Activated gamma-delta T cell treated with anti-CD3 and anti-CD28 coated beads, Interleukin-2, amount 50 U/mL, for 16 hours (primary cell): Measurements from ENCODE around the gene SYNGAP1.
A peak's percentile ranks its signal among the peaks of the same experiment; 100 is the strongest.
"Not testable (repeated sequence)": the region's sequence is repeated elsewhere in the genome, so short reads cannot be mapped to it uniquely, and the experiment has no call there.

Source experiments
- DNase-seq: peaks from one replicate; pipeline ENCODE4 v3.0.0-alpha.2; 2020; ENCODE audit warnings: low read depth

The SYNGAP1 gene

DNA sequence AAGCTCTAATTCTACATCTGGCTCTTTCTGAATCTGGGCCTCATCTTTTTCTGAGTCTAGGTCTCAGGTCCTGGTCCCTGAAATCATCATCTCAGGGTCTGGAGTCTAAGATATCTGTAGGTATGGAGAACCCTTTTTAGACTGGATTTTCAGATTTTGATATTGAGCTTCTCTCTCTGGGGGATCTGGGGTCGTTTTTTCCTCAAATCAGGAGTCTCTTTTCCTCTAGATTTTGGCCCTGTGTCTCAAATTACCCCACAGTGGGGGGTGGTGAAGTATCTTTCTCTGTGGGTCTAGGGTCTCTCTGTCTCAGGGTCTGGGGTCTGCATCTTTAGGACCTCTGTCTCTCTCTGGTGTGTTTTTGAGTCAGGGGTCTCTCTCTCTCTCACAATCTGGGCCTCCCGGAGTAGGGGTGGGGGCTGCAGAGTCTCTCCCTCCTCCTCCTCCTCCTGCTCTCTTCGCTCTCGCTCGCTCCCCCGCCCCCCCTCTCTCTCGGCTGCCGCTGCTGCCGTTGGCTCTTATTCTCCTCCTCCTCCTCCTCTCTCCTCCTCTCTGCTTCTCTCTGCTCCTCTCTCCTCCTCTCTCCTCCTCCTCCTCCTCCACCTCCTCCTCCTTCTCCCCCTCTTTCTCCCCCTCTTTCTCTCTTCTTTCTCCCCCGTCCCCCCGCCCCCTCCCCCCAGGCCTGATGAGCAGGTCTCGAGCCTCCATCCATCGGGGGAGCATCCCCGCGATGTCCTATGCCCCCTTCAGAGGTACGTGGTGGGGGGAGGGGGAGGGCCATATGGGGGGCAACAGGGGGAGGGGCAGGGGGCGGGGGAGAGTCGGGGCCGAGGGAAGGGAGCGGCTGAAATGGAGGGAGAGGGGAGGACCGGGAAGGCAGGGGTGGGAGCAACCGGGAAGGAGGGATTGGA lies at the start of gene SYNGAP1:
Gene SYNGAP1 (plus strand): TSS at position 486 of the 911 bp plus-strand sequence. CDS start 200 bp downstream, at position 686.
- no peak for DNase-seq

DNA sequence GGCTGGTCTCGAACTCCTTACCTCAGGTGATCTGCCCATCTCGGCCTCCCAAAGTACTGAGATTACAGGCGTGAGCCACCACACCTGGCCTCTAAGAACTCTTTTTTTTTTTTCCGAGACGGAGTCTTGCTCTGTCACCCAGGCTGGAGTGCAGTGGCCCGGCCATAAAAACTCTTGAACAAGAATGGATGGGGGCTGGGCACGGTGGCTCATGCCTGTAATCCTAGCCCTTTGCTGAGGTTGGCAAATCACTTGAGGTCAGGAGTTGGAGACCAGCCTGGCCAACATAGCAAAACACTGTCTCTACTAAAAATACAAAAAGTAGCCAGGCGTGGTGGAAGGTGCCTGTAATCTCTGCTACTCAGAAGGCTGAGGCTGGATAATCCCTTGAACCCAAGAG lies 48.0 kb upstream of the SYNGAP1 start:
- not testable (repeated sequence) for DNase-seq

DNA sequence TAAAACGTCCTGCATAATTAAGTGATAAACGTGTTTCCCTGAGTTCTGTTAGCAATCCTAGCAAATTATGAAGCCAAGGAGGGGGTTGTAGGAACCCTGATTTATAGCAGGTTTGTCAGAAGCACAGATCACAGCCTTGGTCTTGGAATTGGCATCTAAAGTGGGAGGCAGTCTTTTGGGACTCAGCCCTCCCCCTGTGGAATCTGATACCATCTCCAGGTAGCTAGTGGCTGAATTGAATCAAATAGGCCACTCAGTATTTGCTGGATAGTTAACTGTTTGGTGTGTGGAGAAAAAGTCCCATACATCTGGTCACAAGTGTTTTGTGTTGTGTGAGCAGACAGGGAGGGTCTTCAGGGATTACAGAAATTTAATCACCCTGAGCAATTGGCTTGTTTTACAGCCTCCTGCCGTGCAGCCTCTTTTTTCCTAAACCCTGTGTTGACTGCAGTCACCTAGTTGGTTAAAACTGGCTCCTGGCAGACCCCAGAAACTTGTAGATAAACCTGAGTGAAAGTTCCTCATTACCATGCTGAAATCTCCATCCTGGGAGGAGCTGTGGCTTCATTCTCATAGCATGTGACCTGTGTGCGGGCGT lies 47.2 kb upstream of the SYNGAP1 start:
- DNase-seq, result no peak

DNA sequence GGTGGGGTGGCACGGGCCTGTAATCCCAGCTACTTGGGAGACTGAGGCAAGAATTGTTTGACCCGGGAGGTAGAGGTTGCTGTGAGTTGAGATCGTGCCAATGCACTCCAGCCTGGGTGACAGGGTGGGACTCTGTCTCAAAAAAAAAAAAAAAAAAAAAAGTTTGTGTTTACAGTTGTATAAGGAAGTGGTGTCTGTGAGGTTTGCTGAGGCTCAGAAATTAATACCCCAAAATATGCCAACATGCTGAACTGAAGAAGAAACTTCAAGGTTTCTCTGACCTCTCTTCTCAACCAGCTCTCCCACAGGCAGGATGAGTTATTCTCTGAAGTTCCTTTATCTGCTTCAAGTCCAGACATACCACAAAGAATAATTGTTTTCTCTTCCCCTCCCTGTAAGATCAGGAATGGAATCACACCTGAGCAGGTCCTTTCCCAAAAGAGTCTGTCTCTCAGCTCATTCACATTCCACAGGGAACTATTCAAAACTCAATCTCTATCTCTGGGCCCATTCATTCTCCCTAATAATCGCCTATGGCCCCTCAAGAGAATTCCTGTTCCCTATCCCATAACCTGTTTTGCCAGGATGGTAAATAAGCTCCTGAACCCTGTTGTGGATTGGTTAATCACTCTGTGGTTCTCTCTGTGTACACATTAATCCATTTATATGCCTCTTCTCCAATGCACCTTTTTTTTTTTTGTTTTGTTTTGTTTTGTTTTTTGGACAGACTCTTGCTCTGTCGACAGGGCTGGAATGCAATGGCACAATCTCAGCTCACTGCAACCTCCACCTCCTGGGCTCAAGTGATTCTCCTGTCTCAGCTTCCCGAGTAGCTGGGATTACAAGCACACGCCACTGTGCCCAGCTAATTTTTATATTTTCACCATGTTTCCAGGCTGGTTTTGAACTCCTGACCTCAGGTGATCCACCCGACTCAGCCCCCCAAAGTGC lies 45.6 kb upstream of the SYNGAP1 start:
- DNase-seq, result no peak

DNA sequence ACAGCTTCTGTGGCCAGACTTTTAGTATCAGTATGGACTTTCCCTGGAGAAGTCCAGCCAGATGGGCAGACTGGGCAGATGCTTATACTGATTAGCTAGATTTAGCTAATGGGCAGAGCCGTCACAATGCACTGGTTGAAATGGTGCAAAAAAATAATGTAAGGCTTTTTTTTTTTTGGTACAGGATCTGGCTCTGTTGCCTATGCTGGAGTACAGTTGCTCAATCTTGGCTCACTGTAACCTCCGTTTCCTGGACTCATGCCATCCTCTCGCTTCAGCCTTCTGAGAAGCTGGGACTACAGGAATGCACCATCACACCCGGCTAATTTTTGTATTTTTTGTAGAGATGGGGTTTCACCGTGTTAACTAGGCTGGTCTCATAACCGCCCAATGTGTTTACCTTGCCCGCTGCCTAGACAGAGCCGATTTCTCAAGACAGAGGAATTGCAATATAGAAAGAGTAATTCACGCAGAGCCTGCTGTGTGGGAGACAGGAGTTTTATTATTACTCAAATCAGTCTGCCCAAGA lies 44.7 kb upstream of the SYNGAP1 start:
- DNase-seq, result no peak

DNA sequence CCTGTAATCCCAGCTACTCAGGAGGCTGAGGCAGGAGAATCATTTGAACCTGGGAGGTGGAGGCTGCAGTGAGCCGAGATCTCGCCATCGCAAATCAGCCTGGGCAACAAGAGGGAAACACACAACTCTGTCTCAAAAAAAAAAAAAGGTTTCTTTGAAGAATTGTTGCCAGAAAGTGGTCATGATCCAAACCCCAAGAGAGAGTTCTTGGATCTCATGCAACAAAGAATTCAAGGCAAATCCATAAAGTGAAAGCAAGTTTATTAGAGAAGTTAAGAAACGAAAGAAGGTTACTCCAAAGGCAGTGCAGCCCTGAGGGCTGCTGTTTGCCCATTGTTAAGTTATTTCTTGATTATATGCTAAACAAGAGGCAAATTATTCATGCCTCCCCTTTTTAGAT lies 42.7 kb upstream of the SYNGAP1 start:
- DNase-seq, result no peak

DNA sequence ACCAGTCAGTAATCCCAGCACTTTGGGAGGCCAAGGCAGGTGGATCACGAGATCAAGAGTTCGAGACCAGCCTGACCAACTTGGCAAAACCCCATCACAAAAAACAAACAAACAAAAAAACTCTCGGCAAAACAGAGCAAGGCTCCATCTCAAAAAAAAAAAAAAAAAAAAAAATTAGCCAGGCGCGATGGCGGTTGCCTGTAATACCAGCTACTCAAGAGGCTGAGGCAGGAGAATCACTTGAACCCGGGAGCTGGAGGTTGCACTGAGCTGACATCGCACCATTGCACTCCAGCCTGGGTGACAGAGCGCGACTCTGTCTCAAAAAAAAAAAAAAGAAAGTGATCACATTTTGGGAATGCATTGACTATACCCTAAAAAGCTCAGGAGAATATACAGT lies 40.7 kb upstream of the SYNGAP1 start:
- DNase-seq, result not testable (repeated sequence)

DNA sequence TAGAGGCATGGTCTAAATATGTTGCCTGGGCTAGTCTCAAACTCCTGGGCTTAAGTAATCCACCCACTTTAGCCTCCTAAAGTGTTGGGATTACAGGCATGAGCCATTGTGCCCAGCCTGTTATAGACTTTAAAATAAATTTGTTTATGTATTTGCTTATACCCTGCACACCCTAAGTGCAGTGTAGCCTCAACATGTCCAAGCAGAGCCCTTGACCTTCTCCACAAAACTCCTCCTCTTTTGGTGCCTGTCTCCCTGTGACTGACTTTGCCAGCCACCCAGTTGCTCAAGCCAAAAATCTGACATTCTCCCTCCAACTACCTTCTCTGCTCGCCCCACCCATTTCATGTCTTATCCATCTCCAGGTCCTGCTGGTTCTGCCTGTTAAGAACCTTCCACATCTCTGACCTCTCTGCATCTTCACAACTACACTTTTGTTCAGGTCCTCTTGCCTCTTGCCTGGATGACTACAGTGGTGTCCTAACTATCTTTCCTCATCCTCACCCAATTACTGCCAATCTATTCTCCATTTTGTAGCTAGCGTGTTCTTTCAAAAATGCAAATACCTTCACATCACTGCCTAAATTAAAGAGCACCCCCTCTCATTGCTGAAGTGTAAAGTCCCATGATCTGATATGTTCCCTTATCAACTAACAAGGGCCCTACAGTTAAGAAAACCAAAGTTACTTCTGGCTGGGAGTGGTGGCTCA lies 39.4 kb upstream of the SYNGAP1 start:
- no peak for DNase-seq

DNA sequence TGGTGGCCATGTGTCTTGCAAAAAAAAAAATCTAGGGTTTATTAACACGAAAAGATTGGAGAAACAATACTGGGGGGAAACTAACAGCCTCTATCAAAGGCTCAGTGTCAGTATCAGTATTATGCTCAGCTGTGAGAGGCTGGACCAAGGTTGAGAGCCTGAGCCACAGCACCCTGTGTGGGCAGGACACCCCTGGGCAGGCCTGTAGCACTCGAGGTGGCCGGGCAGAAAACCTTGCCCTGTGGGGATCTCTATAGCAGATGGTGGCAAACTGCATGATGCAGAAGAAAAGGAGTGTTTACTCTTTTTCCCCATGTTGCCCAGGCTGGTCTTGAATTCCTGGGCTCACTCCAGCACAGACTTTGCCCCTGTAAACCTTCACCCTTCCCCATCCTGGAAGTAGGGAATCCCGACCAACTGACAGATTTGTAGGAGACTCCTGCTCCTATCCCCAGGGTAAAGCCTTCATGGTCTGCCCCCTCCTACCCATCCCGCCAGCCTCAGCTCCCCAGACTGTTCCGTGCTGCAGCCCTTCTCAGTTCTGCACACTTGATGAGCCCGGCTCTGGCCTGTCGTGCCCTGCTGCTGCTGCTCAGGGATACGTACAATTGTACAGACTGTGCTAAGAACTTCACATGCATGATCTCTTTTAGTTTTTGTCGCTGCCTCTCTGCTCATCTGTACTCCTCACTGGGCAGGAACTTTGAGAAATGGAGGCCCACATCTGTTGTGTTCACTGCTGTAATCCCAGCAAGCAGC lies 36.3 kb upstream of the SYNGAP1 start:
- DNase-seq, result no peak

DNA sequence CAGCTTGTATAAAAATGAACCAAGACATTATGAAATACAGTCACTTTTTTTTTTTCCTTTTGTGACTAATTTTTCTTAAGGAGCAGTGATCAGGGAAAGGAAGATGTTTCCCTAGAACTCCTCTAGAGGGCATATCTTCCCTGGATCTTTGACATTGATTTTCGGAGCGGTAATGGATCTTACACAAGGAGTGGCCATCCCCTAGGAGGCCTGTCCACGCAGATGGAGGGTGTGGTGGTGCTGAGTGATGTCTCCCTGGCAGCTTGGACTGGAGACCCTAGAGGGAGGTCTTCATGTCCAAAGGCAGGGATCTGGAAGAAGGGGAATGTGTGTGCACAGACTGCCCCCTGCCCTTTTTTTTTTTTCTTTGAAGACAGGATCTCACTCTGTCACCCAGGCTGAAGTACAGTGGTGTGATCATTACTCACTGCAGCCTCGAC lies 35.3 kb upstream of the SYNGAP1 start:
- no peak for DNase-seq

DNA sequence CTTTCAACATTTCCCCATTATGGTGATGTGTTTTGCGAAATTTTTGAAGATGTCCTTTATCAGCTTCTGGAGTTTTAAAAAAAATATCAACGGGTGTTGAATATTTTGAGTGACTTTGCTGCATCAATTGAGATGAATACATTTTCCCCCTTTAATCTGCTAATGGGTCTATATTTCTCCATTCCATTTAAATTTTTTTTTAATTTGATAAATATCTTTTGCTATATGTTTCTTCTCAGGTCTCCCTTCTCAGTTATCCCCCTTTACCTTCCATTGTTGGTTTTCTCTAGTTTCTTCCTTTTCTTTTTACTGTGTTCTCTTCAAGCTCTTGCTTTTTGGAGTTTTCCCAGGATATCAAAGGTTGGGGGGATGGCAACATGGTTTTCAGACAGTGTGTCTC lies 29.7 kb upstream of the SYNGAP1 start:
- no peak for DNase-seq

DNA sequence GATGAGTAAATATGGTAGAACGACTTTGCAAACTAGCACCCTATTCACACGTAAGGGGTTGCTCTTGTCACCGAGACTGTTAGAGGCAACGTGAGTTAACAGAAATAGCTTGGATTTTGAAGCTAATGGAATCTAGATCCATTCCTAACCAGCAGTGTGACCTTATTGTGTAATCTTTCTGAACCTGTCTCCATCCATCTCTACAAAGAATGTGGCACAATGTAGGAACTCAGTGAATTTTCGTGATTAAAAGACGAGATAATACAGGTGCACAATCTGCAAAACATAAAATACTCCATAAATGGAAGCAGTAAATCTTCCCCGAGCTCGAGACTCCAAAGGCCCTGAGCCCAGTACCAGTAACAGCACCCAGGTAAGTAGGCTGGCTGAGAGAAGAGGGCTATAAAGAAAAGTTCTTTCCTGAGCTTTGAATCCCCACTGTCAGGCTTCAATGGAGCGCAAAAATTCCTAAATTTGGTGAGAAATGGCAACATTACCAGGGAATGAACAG lies 29.0 kb upstream of the SYNGAP1 start:
- DNase-seq, result no peak

DNA sequence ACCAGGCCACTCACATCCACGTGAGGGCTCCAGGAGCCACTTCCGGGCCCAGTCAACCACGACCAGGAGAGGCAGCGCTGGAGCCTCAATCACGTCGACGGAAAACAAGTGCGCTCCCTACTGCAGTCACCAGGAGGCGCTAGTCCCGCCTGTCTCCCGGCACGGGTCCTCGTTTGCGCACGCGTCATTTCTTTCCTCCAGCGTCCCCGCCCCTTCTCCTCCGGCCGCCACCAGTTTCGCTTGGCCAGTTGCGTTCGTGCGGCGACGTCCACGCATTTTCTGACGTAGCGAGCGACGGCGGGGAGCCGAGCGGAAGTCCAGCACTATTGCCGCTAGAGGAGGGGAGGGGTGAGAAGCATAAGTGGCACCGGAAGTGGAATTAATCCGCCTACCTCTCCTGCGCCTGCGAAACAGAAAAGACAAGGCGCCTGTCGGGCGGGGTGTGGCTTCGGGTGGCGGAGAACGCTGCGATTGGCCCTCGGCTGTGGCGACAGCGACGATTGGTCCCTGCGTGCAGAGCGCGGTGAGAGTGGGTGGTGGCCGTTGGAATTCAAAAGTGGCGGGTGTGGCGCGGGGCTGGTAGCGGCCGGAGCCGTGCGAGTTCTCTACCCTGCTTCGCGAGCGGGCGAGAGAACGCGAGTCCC lies 28.5 kb upstream of the SYNGAP1 start, which contains the start of gene KIFC1:
Gene KIFC1 (plus strand): TSS at position 546 of the 644 bp plus-strand sequence. CDS start 163 bp downstream, outside the sequence.
- DNase-seq, result peak; percentile 99

DNA sequence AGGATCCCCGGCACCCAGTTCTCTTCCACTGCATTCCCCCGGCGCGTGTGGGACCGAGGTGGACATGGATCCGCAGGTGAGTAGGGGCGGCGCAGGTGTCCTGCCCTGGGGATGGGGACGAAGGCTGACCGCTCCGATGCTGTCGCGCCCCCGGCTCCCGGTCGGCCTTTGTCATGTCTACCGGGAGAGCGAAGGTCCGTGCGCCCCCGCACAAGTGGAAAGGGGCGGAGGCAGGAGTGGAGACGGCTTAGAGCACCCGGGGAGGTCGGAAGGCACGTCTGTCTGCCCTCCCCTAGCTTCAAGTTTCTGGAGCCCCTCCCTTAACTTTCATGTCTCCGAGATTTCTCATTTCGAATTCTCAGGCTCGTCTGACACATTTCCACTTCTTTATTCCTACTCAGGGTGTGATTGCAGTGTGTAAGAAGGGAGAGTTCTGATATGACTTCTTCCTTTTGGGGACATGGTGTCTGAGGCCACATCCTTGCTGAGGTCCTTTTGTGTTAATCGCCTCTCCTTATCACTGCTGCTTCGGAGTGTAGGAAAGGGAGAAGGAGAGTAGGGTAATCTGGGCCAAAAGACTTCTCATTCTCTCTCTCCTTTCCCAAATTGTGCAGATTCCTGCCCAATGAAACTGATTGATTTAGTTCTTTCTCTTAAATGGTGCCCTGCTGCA lies 27.8 kb upstream of the SYNGAP1 start:
- no peak for DNase-seq

DNA sequence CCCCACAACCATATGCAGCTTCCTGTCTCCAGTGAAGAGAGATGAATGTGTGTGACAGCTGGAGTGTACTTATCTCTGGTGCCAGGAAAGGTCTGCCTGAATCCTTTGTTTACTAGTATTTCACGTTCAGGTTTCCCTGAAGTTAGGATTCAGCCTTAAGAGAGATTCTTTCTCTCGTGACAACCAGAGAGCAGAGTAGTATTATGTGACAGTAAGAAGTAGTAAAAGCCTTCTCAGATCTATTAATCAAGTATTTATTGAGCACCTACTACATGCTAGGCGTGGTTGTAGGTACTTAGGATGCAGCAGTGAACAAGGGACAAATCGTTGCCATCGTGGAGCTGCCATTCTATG lies 27.3 kb upstream of the SYNGAP1 start:
- no peak for DNase-seq

DNA sequence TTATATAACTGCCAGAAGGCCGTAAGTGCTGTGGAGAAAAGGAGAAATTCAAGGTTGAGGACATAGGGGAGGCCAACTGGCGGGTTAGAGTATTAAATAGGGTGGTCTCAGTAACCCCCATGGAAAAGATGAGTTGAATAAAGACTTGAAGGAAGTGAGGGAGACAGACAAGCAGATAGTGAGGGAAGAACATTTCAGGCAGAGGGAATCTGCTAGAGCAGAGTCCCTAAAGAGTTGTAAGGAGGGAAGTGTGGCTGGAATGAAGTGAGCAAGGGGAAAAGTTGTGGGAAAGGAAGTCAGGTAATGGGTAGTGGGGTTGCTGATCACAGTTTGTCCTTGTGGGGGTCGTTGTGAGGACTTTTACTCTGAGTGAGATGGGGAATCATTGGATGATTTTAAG lies 26.9 kb upstream of the SYNGAP1 start:
- no peak for DNase-seq

DNA sequence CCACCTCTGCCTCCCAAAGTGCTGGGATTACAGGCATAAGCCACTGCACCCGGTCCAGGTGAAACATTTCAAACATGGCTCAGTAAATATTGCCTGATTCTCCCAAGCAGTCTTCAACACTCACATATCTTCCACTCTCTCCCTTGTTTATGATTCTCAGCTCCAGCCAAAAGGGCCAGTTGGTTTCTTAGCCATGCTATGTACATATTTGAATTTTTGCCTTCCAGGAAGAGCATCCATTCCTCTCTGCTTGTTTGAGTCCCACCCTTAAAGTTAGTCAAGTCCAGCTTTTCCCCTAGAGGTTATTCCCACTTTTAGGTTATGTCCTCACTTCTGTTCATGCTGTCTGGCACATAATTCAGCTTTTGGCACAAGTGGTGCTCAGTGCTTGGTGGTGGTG lies 22.3 kb upstream of the SYNGAP1 start:
- DNase-seq, result no peak

DNA sequence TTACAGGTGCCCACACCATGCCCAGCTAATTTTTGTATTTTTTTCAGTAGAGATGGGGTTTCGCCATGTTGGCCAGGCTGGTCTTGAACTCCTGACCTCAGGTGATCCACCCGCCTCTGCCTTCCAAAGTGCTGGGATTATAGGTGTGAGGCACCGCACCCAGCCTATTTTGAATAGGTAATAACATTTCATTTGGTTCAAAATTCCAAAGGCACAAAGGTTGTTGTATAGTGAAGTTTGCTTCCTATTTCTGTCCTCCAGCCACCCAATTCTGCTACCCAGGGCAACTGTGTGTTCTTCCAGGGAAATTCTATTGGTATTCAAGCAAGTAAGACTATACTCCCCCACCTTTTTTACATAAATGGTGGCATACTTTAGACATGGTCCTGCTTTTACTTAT lies 21.3 kb upstream of the SYNGAP1 start:
- not testable (repeated sequence) for DNase-seq

DNA sequence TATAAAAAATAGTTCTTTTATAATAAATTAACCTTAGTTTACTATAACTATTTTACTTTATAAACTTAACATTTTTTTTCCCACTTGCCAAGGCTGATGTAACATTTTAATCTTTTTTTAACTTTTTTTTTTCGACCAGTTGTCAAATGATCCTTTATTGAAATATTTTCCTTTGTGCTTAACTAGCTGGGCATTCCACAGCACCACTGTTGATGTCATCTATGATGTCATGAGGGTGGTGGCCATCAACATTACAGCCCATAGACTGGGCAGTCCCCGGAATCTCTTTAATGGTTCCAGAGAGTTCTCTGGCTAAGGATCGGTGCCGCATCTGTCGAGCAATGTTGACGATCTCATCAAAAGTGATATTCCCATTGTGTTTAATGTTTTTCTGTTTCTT lies 20.0 kb upstream of the SYNGAP1 start:
- DNase-seq, result not testable (repeated sequence)
